ENCODE measurements around the gene PVALEF. TPM values are rescaled to one million over a fixed set of nuclear protein-coding genes. Genes with fewer than 3 reads are reported as not detected.

Gene PVALEF
- total and polyA plus RNA-seq, 2 donors (not counting 3 experiments of a cell fraction or from before 2014, with no cell fraction given) = not detected

- dilution Hi-C loops (cut with MboI; ENCODE audit: extremely low pct_ligation_motif_present, low sequenced_read_pairs) = no loop called here
Measured at GRCh38 chr17:81127133-81127455, 38.2 kb upstream of the PVALEF start.

GRCh38 chr17:81127526-81128177 is 37.7 kb upstream of the PVALEF start:
- H3K79me2 ChIP-seq (ENCODE audit: control insufficient read depth, insufficient read depth, low read length) = no peaks in the 10 kb centered on the region
- H3K4me3 ChIP-seq (replicated peaks in 1 of 3; ENCODE audit: insufficient read depth in 1 of 3, low read depth in 1 of 3, low read length in 3 of 3) = no peak overlapping the region
- H3K4me1 ChIP-seq (ENCODE audit: control insufficient read depth, extremely low read depth, insufficient read depth, low read length) = no peaks in the 10 kb centered on the region
- no peaks in the 10 kb centered on the region for H4K20me1 ChIP-seq (replicated peaks; ENCODE audit: control insufficient read depth, extremely low read depth, insufficient read depth, low read length)
- H3K9me1 ChIP-seq (replicated peaks; ENCODE audit: control insufficient read depth, extremely low read depth, insufficient read depth, low read length) = no peaks in the 10 kb centered on the region
- dilution Hi-C loops (cut with MboI; ENCODE audit: extremely low pct_ligation_motif_present, low sequenced_read_pairs) (no loop called here), intact Hi-C loops (cut with micrococcal nuclease) (no loop called here)
- TF ChIP-seq, protein P1, sequence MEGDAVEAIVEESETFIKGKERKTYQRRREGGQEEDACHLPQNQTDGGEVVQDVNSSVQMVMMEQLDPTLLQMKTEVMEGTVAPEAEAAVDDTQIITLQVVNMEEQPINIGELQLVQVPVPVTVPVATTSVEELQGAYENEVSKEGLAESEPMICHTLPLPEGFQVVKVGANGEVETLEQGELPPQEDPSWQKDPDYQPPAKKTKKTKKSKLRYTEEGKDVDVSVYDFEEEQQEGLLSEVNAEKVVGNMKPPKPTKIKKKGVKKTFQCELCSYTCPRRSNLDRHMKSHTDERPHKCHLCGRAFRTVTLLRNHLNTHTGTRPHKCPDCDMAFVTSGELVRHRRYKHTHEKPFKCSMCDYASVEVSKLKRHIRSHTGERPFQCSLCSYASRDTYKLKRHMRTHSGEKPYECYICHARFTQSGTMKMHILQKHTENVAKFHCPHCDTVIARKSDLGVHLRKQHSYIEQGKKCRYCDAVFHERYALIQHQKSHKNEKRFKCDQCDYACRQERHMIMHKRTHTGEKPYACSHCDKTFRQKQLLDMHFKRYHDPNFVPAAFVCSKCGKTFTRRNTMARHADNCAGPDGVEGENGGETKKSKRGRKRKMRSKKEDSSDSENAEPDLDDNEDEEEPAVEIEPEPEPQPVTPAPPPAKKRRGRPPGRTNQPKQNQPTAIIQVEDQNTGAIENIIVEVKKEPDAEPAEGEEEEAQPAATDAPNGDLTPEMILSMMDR (IDR thresholded peaks at IDR 0.05; ENCODE audit: extremely low read depth in 1 of 2, insufficient read depth in 1 of 2, low read depth in 1 of 2, low read length in 2 of 2) = no peak
- no peak for TF ChIP-seq JUN (IDR thresholded peaks at IDR 0.05; ENCODE audit: borderline replicate concordance, insufficient read depth, insufficient read length, low read depth)
- no peak for TF ChIP-seq POLR2A (IDR thresholded peaks at IDR 0.05; ENCODE audit: low read depth, low read length)
- TF ChIP-seq FOS (IDR thresholded peaks at IDR 0.05; ENCODE audit: borderline replicate concordance, insufficient read depth, low read length) = no peak
- TF ChIP-seq MYC (IDR thresholded peaks at IDR 0.05; ENCODE audit: low read depth, low read length) = no peak
- TF ChIP-seq, protein P2, sequence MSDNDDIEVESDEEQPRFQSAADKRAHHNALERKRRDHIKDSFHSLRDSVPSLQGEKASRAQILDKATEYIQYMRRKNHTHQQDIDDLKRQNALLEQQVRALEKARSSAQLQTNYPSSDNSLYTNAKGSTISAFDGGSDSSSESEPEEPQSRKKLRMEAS (IDR thresholded peaks at IDR 0.05; ENCODE audit: insufficient read depth, insufficient read length) = no peak
- no peak for TF ChIP-seq POLR2AphosphoS5 (IDR thresholded peaks at IDR 0.05; ENCODE audit: insufficient read depth, low read depth, low read length)
- no peak for TF ChIP-seq EZH2 (IDR thresholded peaks at IDR 0.05; ENCODE audit: borderline replicate concordance, low read depth, low read length, severe bottlenecking)
- TF ChIP-seq GATA2 (IDR thresholded peaks at IDR 0.05; ENCODE audit: insufficient read depth, insufficient read length, low read depth, low read length) = no peak
- H3K36me3 ChIP-seq (ENCODE audit: control insufficient read depth in 2 of 2, extremely low read depth in 1 of 2, insufficient read depth in 2 of 2, low read length in 2 of 2) = no peaks in the 10 kb centered on the region
- H3K4me2 ChIP-seq (ENCODE audit: insufficient read depth, low read length) = no peak overlapping the region
- H2AFZ ChIP-seq (ENCODE audit: low read depth, low read length) = no peak overlapping the region
- FAIRE-seq = no peak
- no peak for DNase-seq (ENCODE audit: low read depth, low spot score)
- CTCF ChIA-PET = no interaction called here
- no peak overlapping the region for H3K27ac ChIP-seq (ENCODE audit: insufficient read depth, low read depth, low read length)
- BruUV-seq (replicated peaks) = no TSS peak
- POLR2A ChIA-PET = no interaction called here
- no peak overlapping the region for H3K9ac ChIP-seq (replicated peaks; ENCODE audit: extremely low read depth, insufficient read depth, low read length)
- peaks cover 3 to 4% of the 10 kb centered on the region in 2 experiments for H3K27me3 ChIP-seq (ENCODE audit: control insufficient read depth in 2 of 2, insufficient read depth in 2 of 2, low read length in 2 of 2)
- no peaks in the 10 kb centered on the region for H3K9me3 ChIP-seq (replicated peaks; ENCODE audit: control insufficient read depth, insufficient read depth, low read length)

More at GRCh38 chr17:81127133-81127455, 38.2 kb upstream of the PVALEF start:
- no TSS peak for BruUV-seq (replicated peaks)
- no peaks in the 10 kb centered on the region for H3K79me2 ChIP-seq (ENCODE audit: control insufficient read depth, insufficient read depth, low read length)
- H3K9me3 ChIP-seq (replicated peaks; ENCODE audit: control insufficient read depth, insufficient read depth, low read length) = no peaks in the 10 kb centered on the region
- H3K4me1 ChIP-seq (ENCODE audit: control insufficient read depth, extremely low read depth, insufficient read depth, low read length) = no peaks in the 10 kb centered on the region
- H3K27me3 ChIP-seq (ENCODE audit: control insufficient read depth in 2 of 2, insufficient read depth in 2 of 2, low read length in 2 of 2) = peaks cover 4 to 9% of the 10 kb centered on the region in 2 experiments
- H3K9me1 ChIP-seq (replicated peaks; ENCODE audit: control insufficient read depth, extremely low read depth, insufficient read depth, low read length) = no peaks in the 10 kb centered on the region
- no peaks in the 10 kb centered on the region for H4K20me1 ChIP-seq (replicated peaks; ENCODE audit: control insufficient read depth, extremely low read depth, insufficient read depth, low read length)
- no peaks in the 10 kb centered on the region for H3K36me3 ChIP-seq (ENCODE audit: control insufficient read depth in 2 of 2, extremely low read depth in 1 of 2, insufficient read depth in 2 of 2, low read length in 2 of 2)
- DNase-seq (ENCODE audit: low read depth, low spot score) (no peak), FAIRE-seq (no peak)
- H3K4me3 ChIP-seq (replicated peaks in 1 of 3; ENCODE audit: insufficient read depth in 1 of 3, low read depth in 1 of 3, low read length in 3 of 3) = no peak overlapping the region
- ChIA-PET POLR2A (no interaction called here), CTCF (no interaction called here)
- H3K4me2 ChIP-seq (ENCODE audit: insufficient read depth, low read length) = no peak overlapping the region
- H3K27ac ChIP-seq (ENCODE audit: insufficient read depth, low read depth, low read length) = no peak overlapping the region
- no peak overlapping the region for H3K9ac ChIP-seq (replicated peaks; ENCODE audit: extremely low read depth, insufficient read depth, low read length)
- H2AFZ ChIP-seq (ENCODE audit: low read depth, low read length) = no peak overlapping the region
- no peak for TF ChIP-seq GATA2 (IDR thresholded peaks at IDR 0.05; ENCODE audit: insufficient read depth, insufficient read length, low read depth, low read length)
- intact Hi-C loops (cut with micrococcal nuclease) = no loop called here
